NCI-H2107 treated with DMSO at 0.1 percent for 48 hours (cell line): ENCODE data around the gene TNFRSF8.
"Not testable (repeated sequence)": the region's sequence is repeated elsewhere in the genome, so short reads cannot be mapped to it uniquely, and the experiment has no call there.

Experiments
- DNase-seq: peaks from one replicate; lab custom pipeline; 2025; ENCODE audit not compliant: unreplicated experiment; lab: John Stamatoyannopoulos, UW

TNFRSF8 gene

DNA sequence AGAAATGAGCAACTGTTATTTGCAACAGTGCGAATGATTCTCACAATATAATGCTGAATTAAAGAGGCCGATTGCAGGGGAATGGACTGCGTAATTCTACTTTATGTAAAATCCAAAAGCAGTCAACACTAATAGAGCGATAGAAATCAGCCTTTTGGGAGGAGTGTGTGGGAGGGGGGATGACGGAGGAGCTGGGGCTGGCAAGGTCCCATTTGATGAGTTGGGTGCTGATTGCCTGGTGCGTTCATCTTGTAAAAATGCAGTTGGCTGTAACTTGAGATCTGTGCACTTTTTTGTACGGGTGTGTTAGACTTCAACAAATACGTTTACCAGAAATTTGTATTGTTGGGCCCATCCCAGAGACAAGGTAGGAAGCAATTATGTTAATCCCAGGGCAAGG, 20.7 kb downstream of the TNFRSF8 start:
- no peak for DNase-seq

GRCh38 chr1:12085643-12086260, 22.6 kb downstream of the TNFRSF8 start:
- DNase-seq, result no peak

- no peak for DNase-seq
These were observed 24.8 kb downstream of the TNFRSF8 start for GRCh38 chr1:12087797-12088314.

GRCh38 chr1:12088607-12089006, 25.5 kb downstream of the TNFRSF8 start:
- no peak for DNase-seq

DNA sequence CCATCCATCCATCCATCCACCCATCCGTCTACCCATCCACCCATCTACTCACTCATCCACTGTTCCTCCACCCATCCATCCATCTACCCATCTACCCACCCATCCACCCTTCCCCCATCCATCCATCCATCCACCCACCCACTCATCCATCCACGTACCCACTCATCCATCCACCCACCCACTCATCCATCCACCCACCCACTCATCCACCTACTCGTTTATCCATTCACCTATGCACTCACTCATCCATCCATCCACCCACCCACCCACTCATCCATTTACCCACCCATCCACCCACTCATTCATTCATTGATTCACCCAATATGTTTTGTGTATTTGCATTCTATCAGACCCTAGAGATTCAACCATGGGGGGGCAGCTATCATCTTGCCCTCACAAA, 27.2 kb downstream of the TNFRSF8 start:
- no peak for DNase-seq

- DNase-seq, result no peak
These were observed 28.1 kb downstream of the TNFRSF8 start for GRCh38 chr1:12091191-12091590.

GRCh38 chr1:12094180-12094579, 31.1 kb downstream of the TNFRSF8 start:
- DNase-seq, result no peak

DNA sequence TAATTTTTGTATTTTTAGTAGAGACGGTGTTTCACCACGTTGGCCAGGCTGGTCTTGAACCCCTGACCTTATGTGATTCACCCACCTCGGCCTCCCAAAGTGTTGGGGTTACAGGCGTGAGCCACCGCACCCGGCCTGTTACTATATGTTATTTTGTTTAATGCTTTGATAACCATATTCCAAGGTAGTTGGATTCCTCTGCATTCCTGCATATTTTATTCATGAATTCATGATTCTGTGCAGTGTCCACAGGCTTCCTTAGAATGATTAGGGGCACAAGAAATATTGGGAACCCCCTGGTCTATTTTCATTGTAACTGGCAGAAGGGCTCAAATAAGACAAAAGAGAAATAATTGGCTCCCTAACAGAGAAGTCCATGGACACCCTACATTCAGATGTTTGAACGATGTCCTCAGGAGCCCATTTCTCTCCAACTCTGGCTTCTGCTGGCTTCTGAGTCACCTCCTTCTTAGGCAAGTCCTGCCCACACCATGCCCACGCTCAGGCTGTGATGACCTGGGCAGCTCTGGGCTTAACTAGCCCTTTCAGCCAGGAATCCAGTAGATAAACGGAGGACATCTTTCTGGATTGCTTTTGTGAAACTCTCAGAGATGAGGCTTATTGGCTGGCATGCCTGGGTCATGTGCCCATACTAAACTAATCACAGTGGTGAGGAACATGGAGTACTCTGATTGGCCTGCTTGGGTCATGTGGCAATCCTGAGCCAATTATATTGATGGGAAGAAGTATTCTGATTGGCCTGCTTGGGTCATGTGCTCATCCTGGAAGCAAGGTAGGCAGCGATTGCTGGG, 32.6 kb downstream of the TNFRSF8 start:
- no peak for DNase-seq

DNA sequence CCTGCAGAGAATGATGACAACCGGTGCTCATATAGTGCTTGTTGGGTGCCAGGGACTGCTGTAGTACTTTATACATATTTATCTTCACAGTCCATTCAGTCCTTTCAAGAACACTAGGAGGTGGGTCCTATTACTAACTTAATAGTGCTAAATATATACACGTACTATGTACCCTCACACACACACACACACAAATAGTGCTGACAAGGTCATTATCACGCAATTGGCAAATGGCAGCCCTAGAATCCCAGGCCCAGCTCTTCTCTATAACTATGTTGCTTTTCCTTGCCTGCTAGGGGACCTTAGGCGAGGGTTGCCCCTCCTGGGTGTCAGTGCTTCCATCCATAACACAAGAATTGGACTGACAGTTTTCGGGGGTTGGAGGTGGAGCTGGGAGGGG, 33.5 kb downstream of the TNFRSF8 start:
- DNase-seq, result no peak

GRCh38 chr1:12097321-12097720, 34.2 kb downstream of the TNFRSF8 start:
- no peak for DNase-seq

GRCh38 chr1:12098786-12099185, 35.7 kb downstream of the TNFRSF8 start:
- no peak for DNase-seq

GRCh38 chr1:12099610-12100009, 36.5 kb downstream of the TNFRSF8 start:
- DNase-seq, result no peak

DNA sequence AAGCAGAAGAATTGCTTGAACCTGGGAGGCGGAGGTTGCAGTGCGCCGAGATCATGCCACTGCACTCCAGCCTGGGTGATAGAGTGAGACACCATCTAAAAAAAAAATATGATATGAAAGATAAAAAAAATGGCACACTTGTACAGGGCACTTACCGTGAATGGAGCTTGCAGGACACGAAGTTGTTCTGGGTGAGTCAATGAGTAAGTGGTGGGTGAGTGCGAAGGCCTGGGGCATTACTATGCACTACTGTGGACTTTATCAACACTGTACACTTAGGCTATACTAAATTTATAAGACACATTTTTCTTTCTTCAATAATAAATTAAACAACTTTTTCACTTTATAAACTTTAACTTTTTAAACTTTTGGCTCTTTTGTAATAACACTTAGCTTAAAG, 37.0 kb downstream of the TNFRSF8 start:
- DNase-seq, result no peak

- not testable (repeated sequence) for DNase-seq
These were observed 38.0 kb downstream of the TNFRSF8 start for GRCh38 chr1:12101120-12101519.

GRCh38 chr1:12102066-12102465, 39.0 kb downstream of the TNFRSF8 start:
- no peak for DNase-seq

- no peak for DNase-seq
These were observed 41.3 kb downstream of the TNFRSF8 start for GRCh38 chr1:12104417-12104816.

- no peak for DNase-seq
These were observed 43.0 kb downstream of the TNFRSF8 start for GRCh38 chr1:12106153-12106552.

DNA sequence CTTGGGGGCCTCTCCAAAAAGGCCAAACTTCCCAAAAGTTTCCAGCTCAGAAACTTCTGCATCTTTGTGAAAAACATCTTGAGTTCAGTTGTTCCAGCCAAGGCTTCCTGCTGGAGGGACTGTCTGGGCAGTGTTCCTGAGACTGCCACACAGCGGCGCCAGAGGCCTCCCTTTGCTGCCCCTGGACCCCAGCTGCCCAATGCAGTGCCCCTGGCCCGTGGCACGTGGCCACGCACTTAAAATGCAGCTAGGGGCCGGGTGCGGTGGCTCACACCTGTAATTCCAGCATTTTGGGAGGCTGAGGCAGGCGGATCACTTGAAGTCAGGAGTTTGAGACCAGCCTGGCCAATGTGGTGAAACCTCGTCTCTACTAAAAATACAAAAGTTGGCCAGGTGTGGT, 43.8 kb downstream of the TNFRSF8 start:
- not testable (repeated sequence) for DNase-seq

GRCh38 chr1:12107718-12108117, 44.6 kb downstream of the TNFRSF8 start:
- no peak for DNase-seq

GRCh38 chr1:12109901-12110300, 46.8 kb downstream of the TNFRSF8 start:
- no peak for DNase-seq

- no peak for DNase-seq
These were observed 48.6 kb downstream of the TNFRSF8 start for GRCh38 chr1:12111741-12112140.

- DNase-seq, result no peak
These were observed 49.6 kb downstream of the TNFRSF8 start for GRCh38 chr1:12112711-12113161.
